ENCODE results near the gene TAP2. TPM values are rescaled to one million over a fixed set of nuclear protein-coding genes. Genes with fewer than 3 reads are reported as not detected.

Gene TAP2
- total RNA-seq, 4 donors from 2014 or later: 6.9 to 16.0 (median 11.1) TPM

- H3K36me3 ChIP-seq: no peaks in the 10 kb centered on the region
- no peaks in the 10 kb centered on the region for H3K4me1 ChIP-seq
- no peak overlapping the region for H3K27ac ChIP-seq
- 15 to 20% methylated on average over 5 of the region's 5 CpGs for WGBS, 2 donors (ENCODE audit: low coverage in 1 of 2)
- peak; percentile 55 for ATAC-seq
- TF ChIP-seq POLR2AphosphoS5 (IDR thresholded peaks at IDR 0.05): no peak
- TF ChIP-seq EP300 (IDR thresholded peaks at IDR 0.05): no peak
- TF ChIP-seq POLR2A (IDR thresholded peaks at IDR 0.05): no peak
- TF ChIP-seq, protein P1, sequence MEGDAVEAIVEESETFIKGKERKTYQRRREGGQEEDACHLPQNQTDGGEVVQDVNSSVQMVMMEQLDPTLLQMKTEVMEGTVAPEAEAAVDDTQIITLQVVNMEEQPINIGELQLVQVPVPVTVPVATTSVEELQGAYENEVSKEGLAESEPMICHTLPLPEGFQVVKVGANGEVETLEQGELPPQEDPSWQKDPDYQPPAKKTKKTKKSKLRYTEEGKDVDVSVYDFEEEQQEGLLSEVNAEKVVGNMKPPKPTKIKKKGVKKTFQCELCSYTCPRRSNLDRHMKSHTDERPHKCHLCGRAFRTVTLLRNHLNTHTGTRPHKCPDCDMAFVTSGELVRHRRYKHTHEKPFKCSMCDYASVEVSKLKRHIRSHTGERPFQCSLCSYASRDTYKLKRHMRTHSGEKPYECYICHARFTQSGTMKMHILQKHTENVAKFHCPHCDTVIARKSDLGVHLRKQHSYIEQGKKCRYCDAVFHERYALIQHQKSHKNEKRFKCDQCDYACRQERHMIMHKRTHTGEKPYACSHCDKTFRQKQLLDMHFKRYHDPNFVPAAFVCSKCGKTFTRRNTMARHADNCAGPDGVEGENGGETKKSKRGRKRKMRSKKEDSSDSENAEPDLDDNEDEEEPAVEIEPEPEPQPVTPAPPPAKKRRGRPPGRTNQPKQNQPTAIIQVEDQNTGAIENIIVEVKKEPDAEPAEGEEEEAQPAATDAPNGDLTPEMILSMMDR (IDR thresholded peaks at IDR 0.05): peak; percentile 87 to 98 (median 92)
- no peak overlapping the region for H3K4me3 ChIP-seq
- peaks cover 0 to 10% (median 0%) of the 10 kb centered on the region in 3 donors for H3K9me3 ChIP-seq
- H3K27me3 ChIP-seq: peaks cover 17% of the 10 kb centered on the region
Measured at GRCh38 chr6:32868257-32868788, 29.8 kb upstream of the TAP2 start.

- H3K27me3 ChIP-seq: peaks cover 11% of the 10 kb centered on the region
- H3K27ac ChIP-seq: no peak overlapping the region
- H3K9me3 ChIP-seq: peaks cover 0 to 10% (median 0%) of the 10 kb centered on the region in 3 donors
- ATAC-seq: no peak
- 43 to 53% methylated on average over 8 of the region's 8 CpGs for WGBS, 2 donors (ENCODE audit: low coverage in 1 of 2)
- TF ChIP-seq, protein P1 (IDR thresholded peaks at IDR 0.05): no peak
- TF ChIP-seq POLR2A (IDR thresholded peaks at IDR 0.05) (no peak), EP300 (IDR thresholded peaks at IDR 0.05) (no peak), POLR2AphosphoS5 (IDR thresholded peaks at IDR 0.05) (no peak)
- H3K36me3 ChIP-seq: no peaks in the 10 kb centered on the region
- no peak overlapping the region for H3K4me3 ChIP-seq
- no peaks in the 10 kb centered on the region for H3K4me1 ChIP-seq
Measured at GRCh38 chr6:32867554-32868256, 29.2 kb upstream of the TAP2 start.

GRCh38 chr6:32867022-32867477 lies 28.5 kb upstream of the TAP2 start:
- Histone ChIP-seq H3K27ac (no peak overlapping the region), H3K4me1 (no peaks in the 10 kb centered on the region), H3K36me3 (no peaks in the 10 kb centered on the region), H3K4me3 (no peak overlapping the region), H3K9me3 (peaks cover 0 to 5% (median 0%) of the 10 kb centered on the region in 3 donors), H3K27me3 (peaks cover 10% of the 10 kb centered on the region)
- no peak for TF ChIP-seq POLR2AphosphoS5 (IDR thresholded peaks at IDR 0.05)
- WGBS, 2 donors (ENCODE audit: low coverage in 1 of 2): 50 to 65% methylated on average over 2 to 3 of the region's 3 CpGs
- no peak for ATAC-seq

GRCh38 chr6:32865724-32866443 lies 27.3 kb upstream of the TAP2 start:
- Histone ChIP-seq H3K36me3 (no peaks in the 10 kb centered on the region), H3K27ac (no peak overlapping the region), H3K27me3 (peaks cover 10% of the 10 kb centered on the region), H3K9me3 (no peaks in the 10 kb centered on the region), H3K4me1 (no peaks in the 10 kb centered on the region), H3K4me3 (no peak overlapping the region)
- no peak for ATAC-seq
- TF ChIP-seq POLR2A (IDR thresholded peaks at IDR 0.05): no peak
- TF ChIP-seq, protein P1 (IDR thresholded peaks at IDR 0.05): no peak
- TF ChIP-seq POLR2AphosphoS5 (IDR thresholded peaks at IDR 0.05): no peak
- no peak for TF ChIP-seq EP300 (IDR thresholded peaks at IDR 0.05)
- whole genome bisulfite sequencing, 2 donors (ENCODE audit: low coverage in 1 of 2): 69 to 74% methylated on average over 7 to 10 of the region's 10 CpGs

GRCh38 chr6:32862725-32863124 lies 24.2 kb upstream of the TAP2 start:
- Histone ChIP-seq H3K36me3 (peaks cover 0 to 27% of the 10 kb centered on the region in 2 donors), H3K9me3 (no peaks in the 10 kb centered on the region), H3K27me3 (no peaks in the 10 kb centered on the region), H3K4me1 (no peaks in the 10 kb centered on the region), H3K4me3 (no peak overlapping the region), H3K27ac (no peak overlapping the region)
- WGBS, 2 donors (ENCODE audit: low coverage in 1 of 2): 72 to 74% methylated on average over 3 of the region's 3 CpGs
- no peak for ATAC-seq
- TF ChIP-seq POLR2AphosphoS5 (IDR thresholded peaks at IDR 0.05): no peak
- TF ChIP-seq, protein P1 (IDR thresholded peaks at IDR 0.05): no peak
- TF ChIP-seq POLR2A (IDR thresholded peaks at IDR 0.05): no peak
- no peak for TF ChIP-seq EP300 (IDR thresholded peaks at IDR 0.05)
